MG63 (cell line): ENCODE data around the gene CAND2. TPM values are rescaled to one million over a fixed set of nuclear protein-coding genes. Genes with fewer than 3 reads are reported as not detected.
"Not testable (repeated sequence)": the region's sequence is repeated elsewhere in the genome, so short reads cannot be mapped to it uniquely, and the experiment has no call there.

Source experiments
- DNase-seq: peaks from one replicate; pipeline ENCODE4 v3.0.0-alpha.2; 2020
- H3K27me3 ChIP-seq: fragments of 250-450 bp; sonication (Bioruptor Pico); 2 replicates; pipeline ENCODE4 v1.5.1; 2020; ENCODE audit warnings: mild to moderate bottlenecking, moderate library complexity
- H3K36me3 ChIP-seq: fragments of 250-450 bp; sonication (Bioruptor Pico); 2 replicates; pipeline ENCODE4 v1.5.1; 2020; ENCODE audit warnings: mild to moderate bottlenecking, moderate library complexity
- H3K4me3 ChIP-seq: fragments of 250-450 bp; sonication (Bioruptor Pico); 2 replicates; pipeline ENCODE4 v1.5.1; 2020; ENCODE audit warnings: mild to moderate bottlenecking, moderate library complexity
- H3K9me3 ChIP-seq: fragments of 250-450 bp; sonication (Bioruptor Pico); 2 replicates; pipeline ENCODE4 v1.5.1; 2020; ENCODE audit warnings: mild to moderate bottlenecking, moderate library complexity
- total RNA-seq: library from RNA; depleted of rRNA; stranded (reverse); fragments of >200 nt; shearing (Covaris generic); gene quantifications from 2 replicates; pipeline ENCODE4 v1.2.3, GENCODE V29; 2014; ENCODE audit warnings: low replicate concordance

The CAND2 gene
- total RNA-seq, 1 experiment from 2014 or later, result 0.23 TPM

DNA sequence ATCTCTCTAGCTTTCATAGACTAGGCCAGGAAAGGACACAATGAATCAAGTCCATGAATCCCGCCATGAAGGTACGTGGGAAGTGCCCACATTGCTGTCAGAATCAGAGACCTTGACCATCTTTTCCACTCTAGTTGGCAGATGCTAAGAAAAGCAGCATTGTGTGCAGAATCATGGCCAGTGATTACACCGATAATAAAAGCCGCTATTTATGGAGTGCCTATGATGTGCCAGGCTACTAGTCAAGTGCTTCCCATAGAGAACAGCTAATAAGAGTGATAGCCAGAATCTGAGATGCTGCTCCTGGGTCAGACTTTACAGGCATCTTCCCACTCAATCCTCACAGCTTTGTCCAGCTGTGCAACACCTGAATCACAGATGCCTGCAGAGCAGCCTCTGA lies 58.1 kb downstream of the CAND2 start:
- Histone ChIP-seq H3K4me3 (no peak overlapping the region), H3K36me3 (no peaks in the 10 kb centered on the region), H3K27me3 (no peaks in the 10 kb centered on the region), H3K9me3 (no peaks in the 10 kb centered on the region)
- DNase-seq, result no peak

- DNase-seq, result no peak
Measured at GRCh38 chr3:12856626-12857025, 60.1 kb downstream of the CAND2 start.

DNA sequence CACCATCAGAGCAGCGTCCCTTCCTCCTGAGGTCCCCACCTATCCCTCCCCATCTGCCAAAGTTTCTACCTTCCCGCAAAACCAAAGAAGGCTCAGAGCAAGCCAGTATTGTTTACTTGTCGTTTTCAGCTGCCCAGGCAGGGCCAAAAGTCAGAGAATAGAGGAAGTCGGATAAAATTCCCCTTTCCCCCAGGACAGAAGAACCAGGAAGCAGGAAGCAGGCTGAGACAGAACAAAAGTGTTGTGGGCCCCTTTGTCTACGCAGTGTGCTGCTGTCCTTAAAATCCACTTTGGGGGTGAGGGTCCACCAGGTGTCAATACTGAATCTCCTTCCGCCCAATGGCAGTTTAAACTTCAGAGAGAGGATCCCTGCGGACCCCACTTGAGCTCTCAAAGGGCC lies 63.4 kb downstream of the CAND2 start:
- Histone ChIP-seq H3K4me3 (no peak overlapping the region), H3K36me3 (no peaks in the 10 kb centered on the region), H3K27me3 (no peaks in the 10 kb centered on the region), H3K9me3 (no peaks in the 10 kb centered on the region)
- no peak for DNase-seq

More at GRCh38 chr3:12856626-12857025, 60.1 kb downstream of the CAND2 start:
- H3K27me3 ChIP-seq, result no peaks in the 10 kb centered on the region
- no peaks in the 10 kb centered on the region for H3K36me3 ChIP-seq
- H3K4me3 ChIP-seq, result no peak overlapping the region
- H3K9me3 ChIP-seq, result no peaks in the 10 kb centered on the region

DNA sequence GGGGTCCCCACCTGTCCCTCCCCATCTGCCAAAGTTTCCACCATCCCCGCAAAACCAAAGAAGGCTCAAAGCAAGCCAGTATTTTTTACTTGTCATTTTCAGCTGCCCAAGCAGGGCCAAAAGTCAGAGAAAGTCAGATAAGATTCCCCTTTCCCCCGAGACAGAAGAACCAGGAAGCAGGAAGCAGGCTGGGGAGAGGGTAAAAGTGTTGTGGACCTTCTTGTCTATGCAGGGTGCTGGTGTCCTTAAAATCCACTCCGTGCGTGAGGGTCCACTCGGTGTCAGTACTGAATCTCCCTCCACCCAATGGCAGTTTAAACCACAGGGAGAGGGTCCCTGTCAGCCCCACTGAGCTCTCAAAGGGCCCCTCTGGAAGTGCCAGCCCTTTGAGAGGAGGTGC lies 65.1 kb downstream of the CAND2 start:
- Histone ChIP-seq H3K36me3 (no peaks in the 10 kb centered on the region), H3K4me3 (no peak overlapping the region), H3K9me3 (peaks cover 2% of the 10 kb centered on the region; the same call in 1 of the 2 replicates), H3K27me3 (no peaks in the 10 kb centered on the region)
- DNase-seq, result no peak

- DNase-seq, result no peak
- Histone ChIP-seq H3K27me3 (no peaks in the 10 kb centered on the region), H3K9me3 (peaks cover 2% of the 10 kb centered on the region; the same call in 1 of the 2 replicates), H3K4me3 (no peak overlapping the region), H3K36me3 (no peaks in the 10 kb centered on the region)
Measured at GRCh38 chr3:12862387-12862786, 65.9 kb downstream of the CAND2 start.

DNA sequence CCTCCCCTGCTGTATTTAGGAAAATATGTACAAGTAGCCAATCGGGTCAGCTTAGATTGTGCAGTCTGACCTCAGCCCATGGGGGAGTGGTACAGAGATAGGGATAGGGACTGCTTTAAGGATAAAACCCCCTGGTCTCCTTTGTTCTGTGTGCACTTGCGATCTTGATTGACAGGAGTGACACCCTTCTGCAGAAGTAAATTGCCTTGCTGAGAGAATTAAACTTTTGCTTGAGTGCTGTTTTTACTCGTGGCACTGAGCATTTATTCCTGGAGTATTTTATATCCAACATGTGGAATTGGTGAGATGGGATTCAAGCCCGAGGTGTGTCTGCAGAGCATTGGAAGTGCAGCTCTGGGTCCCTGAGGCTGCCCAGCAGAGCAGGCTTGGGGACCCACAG lies 68.8 kb downstream of the CAND2 start:
- no peaks in the 10 kb centered on the region for H3K36me3 ChIP-seq
- H3K27me3 ChIP-seq, result no peaks in the 10 kb centered on the region
- DNase-seq, result no peak
- no peak overlapping the region for H3K4me3 ChIP-seq
- peaks cover 2% of the 10 kb centered on the region; the same call in 1 of the 2 replicates for H3K9me3 ChIP-seq

GRCh38 chr3:12866836-12867235 lies 70.4 kb downstream of the CAND2 start:
- no peaks in the 10 kb centered on the region for H3K36me3 ChIP-seq
- peaks cover 2% of the 10 kb centered on the region; the same call in 1 of the 2 replicates for H3K9me3 ChIP-seq
- H3K27me3 ChIP-seq, result no peaks in the 10 kb centered on the region
- no peak for DNase-seq
- no peak overlapping the region for H3K4me3 ChIP-seq

- Histone ChIP-seq H3K36me3 (no peaks in the 10 kb centered on the region), H3K27me3 (no peaks in the 10 kb centered on the region), H3K9me3 (peaks cover 2% of the 10 kb centered on the region; the same call in 1 of the 2 replicates), H3K4me3 (no peak overlapping the region)
- DNase-seq, result peak; percentile 71
Measured at GRCh38 chr3:12868039-12869034, 71.9 kb downstream of the CAND2 start.

- no peaks in the 10 kb centered on the region for H3K27me3 ChIP-seq
Measured at GRCh38 chr3:12869035-12869621, 72.6 kb downstream of the CAND2 start.

GRCh38 chr3:12870942-12871341 lies 74.5 kb downstream of the CAND2 start:
- no peaks in the 10 kb centered on the region for H3K36me3 ChIP-seq
- H3K27me3 ChIP-seq, result no peaks in the 10 kb centered on the region
- no peak overlapping the region for H3K4me3 ChIP-seq
- no peaks in the 10 kb centered on the region for H3K9me3 ChIP-seq
- peak; percentile 67 for DNase-seq

More at GRCh38 chr3:12869035-12869621, 72.6 kb downstream of the CAND2 start:
- H3K36me3 ChIP-seq, result no peaks in the 10 kb centered on the region
- no peak overlapping the region for H3K4me3 ChIP-seq
- peaks cover 2% of the 10 kb centered on the region; the same call in 1 of the 2 replicates for H3K9me3 ChIP-seq
- DNase-seq, result no peak

DNA sequence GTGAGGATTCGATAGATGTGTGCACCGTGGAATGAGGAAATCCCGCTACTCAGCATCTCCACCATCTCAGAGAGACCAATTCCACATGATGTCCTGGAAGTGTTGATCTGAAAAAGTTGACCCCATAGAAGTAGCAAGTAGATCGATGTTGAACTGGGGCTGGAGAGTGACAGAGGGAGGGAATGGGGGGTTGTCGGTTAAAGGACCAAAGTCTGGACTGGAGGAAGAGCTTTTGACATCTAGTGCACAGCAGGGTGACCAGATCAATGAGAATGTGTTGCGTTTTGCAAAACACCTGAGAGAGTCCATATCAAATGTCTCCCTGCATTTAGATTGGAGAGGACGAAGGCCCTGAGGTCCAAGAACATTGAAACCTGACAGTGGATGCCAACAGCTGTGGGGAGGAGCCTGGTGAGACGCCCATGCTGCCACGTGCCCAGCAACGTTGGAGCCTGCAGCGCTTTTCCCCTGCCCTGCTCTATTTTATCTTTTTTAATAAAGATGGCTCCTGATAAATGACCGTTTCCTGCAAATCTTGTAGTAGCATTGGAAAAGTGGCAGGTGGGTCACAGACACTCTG lies 75.0 kb downstream of the CAND2 start:
- DNase-seq, result no peak
- H3K27me3 ChIP-seq, result no peaks in the 10 kb centered on the region
- H3K36me3 ChIP-seq, result no peaks in the 10 kb centered on the region
- H3K9me3 ChIP-seq, result no peaks in the 10 kb centered on the region
- no peak overlapping the region for H3K4me3 ChIP-seq

DNA sequence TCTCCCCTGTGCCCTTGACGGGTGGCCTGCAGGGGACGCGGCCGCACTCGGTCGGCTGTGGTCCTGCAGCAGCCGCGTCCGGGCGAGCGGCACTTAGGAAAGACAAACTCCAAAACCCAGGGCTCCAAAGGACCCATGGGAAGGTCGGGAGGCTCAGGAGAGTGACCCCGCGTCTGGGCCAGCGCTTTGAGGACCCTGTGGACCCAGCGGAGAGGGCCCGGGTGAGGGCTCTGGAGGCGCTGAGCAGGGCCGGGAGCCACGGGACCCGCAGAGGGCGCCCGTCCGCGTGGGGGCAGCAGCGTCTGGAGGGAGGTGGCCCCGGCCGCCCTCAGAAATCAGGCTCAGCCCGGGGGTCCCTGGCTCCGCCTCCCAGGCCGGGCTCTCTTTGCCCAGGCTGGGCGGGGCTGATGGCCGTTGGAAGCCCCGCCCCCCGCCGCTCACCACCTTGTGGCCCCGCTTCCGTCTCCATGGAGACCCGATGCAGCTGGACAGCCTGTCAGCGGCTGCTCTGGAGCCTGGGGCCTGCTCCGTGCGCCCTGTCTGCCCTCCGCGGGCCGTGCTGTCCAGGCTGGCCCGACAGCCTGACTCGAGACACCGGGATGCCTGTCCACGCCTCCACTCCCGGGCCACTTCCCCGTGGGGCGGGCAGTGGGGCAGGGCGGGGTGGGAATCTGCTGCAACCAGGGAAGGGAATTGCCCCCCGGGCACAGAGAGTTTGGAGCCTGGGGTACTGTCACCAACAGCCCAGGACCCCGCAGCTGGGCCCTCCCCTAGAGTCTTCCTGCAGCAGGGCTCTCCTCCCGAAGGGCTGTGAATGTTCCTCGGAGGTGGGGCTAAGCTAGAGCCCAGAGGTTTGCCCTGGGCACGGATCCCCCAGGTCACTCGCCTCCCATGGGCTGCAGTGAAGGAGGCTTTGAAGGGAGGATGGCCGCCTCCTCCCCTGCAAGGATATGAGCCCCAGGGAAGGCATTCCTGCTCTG lies 79.7 kb downstream of the CAND2 start:
- H3K4me3 ChIP-seq, result no peak overlapping the region
- H3K27me3 ChIP-seq, result no peaks in the 10 kb centered on the region
- no peaks in the 10 kb centered on the region for H3K9me3 ChIP-seq
- no peaks in the 10 kb centered on the region for H3K36me3 ChIP-seq
- no peak for DNase-seq

GRCh38 chr3:12877040-12877439 lies 80.6 kb downstream of the CAND2 start:
- no peaks in the 10 kb centered on the region for H3K36me3 ChIP-seq
- no peak for DNase-seq
- no peaks in the 10 kb centered on the region for H3K9me3 ChIP-seq
- H3K4me3 ChIP-seq, result no peak overlapping the region
- no peaks in the 10 kb centered on the region for H3K27me3 ChIP-seq

GRCh38 chr3:12878141-12878574 lies 81.7 kb downstream of the CAND2 start:
- Histone ChIP-seq H3K9me3 (no peaks in the 10 kb centered on the region), H3K4me3 (no peak overlapping the region), H3K36me3 (no peaks in the 10 kb centered on the region), H3K27me3 (no peaks in the 10 kb centered on the region)
- DNase-seq, result no peak

DNA sequence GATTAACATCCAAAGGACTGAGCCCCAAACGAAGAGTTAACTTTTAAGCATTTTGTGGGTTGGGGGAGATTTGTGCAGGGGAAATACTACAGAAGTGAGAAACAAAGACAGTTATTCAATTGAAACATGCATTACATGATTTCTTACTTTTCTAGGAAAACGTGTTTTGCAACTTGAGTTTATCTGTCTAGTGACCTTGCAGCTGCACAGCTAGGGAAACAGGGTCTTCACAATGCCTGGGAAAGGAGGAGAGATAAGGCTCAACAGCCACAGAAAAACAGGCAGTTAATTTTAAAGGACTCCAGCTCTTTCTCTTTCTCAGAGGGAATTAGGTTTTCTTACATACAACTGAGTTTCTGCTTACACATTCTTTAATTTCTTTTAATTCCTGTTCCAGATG lies 82.3 kb downstream of the CAND2 start:
- H3K4me3 ChIP-seq, H3K36me3 ChIP-seq, H3K27me3 ChIP-seq, H3K9me3 ChIP-seq, DNase-seq: not testable (repeated sequence)

GRCh38 chr3:12879191-12879815 lies 82.8 kb downstream of the CAND2 start:
- no peak for DNase-seq
- Histone ChIP-seq H3K36me3 (no peaks in the 10 kb centered on the region), H3K4me3 (no peak overlapping the region), H3K27me3 (no peaks in the 10 kb centered on the region), H3K9me3 (no peaks in the 10 kb centered on the region)
